ENCODE results near the gene ABHD16B.

- TF ChIP-seq CTCF (conservative IDR thresholded peaks at IDR 0.05 in 1 of 2, IDR thresholded peaks at IDR 0.05 in 1 of 2; ENCODE audit: extremely low read depth in 1 of 2, insufficient read depth in 1 of 2, low read depth in 1 of 2, low read length in 2 of 2) (no peak), EZH2 (IDR thresholded peaks at IDR 0.05; ENCODE audit: borderline replicate concordance, low read length) (no peak)
Observed at GRCh38 chr20:63896264-63897105, 35.2 kb downstream of the ABHD16B start.
